Left renal pelvis (tissue), 4 donors: ENCODE results near the gene TMEM163. TPM values are rescaled to one million over a fixed set of nuclear protein-coding genes. Genes with fewer than 3 reads are reported as not detected.
"Not testable (repeated sequence)": the region's sequence is repeated elsewhere in the genome, so short reads cannot be mapped to it uniquely, and the experiment has no call there.

Experiments
- DNase-seq, 4 donors: peaks; one replicate each; pipeline ENCODE4 v3.0.0-alpha.2; 2013; ENCODE audit warnings: low read depth in 4 of 4, low spot score in 3 of 4
- polyA plus RNA-seq, 4 donors: library from polyadenylated mRNA; unstranded; fragments of 120-200 nt; gene quantifications; one replicate each; pipeline ENCODE4 v1.2.1, GENCODE V29; 2013; ENCODE audit not compliant: insufficient read length in 4 of 4

Gene TMEM163
- polyA plus RNA-seq, 4 donors: 1.2 to 2.9 (median 2.0) TPM

DNA sequence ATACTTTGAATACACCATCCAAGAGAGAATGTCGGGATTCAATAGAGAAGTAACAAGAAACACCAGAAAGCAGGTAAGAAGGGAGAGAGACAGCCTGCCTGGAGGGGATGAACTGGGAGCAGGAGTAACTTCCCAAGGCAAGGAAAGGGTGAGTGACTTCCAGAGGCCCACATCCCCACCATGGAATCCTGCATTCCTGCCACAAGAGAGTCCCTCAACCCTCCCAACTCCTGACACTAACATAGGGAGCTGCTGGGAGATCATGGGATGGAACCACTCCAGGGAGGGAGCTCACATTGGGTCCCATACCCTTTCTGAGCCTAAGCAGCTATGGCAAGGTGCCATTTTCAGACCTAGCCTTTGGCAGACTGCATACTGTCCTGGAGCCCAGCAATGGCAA lies 5.5 kb upstream of the TMEM163 start:
- no peak for DNase-seq

DNA sequence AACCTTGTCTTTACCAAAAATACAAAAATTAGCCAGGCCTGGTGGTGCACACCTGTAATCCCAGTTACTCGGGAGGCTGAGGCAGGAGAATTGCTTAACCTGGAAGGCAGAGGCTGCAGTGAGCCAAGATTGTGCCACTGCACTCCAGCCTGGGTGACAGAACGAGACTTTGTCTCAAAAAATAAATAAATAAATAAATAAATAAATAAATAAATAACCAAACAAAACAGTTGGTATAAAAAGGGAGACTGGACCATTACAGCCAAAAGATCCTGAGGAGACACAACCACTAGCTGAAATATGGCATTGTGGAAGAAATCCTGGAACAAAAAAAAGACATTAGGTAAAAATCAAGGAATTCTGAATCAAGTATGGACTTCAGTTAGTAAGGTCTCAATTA lies 4.9 kb upstream of the TMEM163 start:
- DNase-seq: not testable (repeated sequence)

DNA sequence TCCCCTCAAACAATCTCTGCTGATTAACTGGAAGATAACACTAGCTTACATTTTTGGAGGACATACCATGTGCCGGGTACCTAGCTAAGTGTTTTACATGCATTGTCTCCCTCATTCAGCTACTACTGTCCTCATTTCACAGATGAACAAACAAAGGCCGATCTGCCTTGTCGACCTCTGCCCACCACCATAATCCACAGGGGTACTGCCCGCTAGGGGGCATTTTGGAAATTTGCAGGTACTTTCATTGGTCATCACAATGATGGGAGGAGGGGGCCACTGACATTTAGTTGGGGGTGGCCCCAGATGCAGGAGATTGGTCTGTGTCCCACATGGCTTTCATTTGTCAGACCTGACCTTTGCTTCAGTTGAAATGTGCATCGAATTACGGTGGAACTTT lies 3.9 kb upstream of the TMEM163 start:
- DNase-seq: no peak

DNA sequence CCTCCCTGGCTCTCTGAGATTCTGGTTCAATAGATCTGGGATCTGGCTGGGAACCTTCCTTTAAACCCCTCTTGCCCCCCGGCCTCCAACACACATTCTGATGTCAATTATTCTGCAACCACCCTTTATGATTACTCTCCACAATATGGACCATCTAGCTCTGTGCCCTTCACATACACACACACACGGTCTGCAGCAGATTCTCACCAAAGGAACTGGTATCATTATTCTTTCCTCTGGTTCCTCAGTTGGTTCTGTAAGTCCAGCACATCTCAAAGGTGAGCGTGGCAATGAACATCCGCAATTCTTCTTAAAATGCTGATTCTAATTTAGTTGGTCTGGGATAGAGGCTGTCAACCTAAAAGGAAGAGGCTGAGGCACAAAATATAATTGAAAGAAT lies 2.8 kb upstream of the TMEM163 start:
- DNase-seq: no peak

DNA sequence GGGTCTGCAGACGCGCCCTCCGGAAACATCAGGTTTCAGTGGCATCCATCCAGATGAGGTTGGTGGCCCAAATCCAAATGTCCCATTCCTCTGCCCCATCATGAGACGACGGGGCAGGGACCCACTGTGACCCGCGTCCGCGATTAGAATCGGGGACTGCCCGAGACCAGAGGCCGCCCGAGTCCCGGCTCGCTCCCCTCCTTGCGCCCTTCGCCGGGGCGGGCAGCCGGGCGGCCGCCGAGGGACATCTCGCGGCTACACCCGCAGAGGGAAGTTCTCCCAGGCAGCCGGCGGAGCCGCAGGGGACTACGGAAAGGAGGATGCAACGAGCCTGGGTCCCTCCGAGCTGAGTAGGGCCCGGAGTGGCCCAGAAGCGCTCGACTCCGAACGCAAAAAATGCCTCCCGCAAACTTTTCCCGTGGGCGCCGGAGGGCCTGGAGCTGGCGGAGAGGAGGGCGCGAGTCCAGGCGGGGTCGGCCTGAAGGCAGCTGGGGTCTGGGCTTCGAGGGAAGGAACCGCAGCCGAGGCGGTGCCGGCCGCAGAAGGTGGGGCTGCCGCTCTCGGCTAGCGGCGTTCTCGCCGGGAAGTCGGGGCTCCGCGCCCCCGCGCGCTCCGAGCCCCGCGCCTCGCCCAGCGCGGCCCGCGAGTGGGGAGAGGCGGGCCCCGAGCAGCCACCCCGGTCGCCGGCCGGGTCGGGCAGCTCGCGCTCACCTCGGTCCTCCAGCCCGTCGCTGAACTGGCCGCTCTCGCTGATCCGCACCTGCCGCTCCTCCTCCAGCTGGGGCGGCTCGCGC lies 580 bp downstream of the TMEM163 start:
- DNase-seq: peak in 1 of 4 donors; percentile 10

GRCh38 chr2:134717286-134718022 lies 1.3 kb downstream of the TMEM163 start:
- peak in 1 of 4 donors; percentile 5 for DNase-seq

- DNase-seq: no peak
These were observed 2.0 kb downstream of the TMEM163 start for GRCh38 chr2:134716721-134717243.

GRCh38 chr2:134715932-134716643 lies 2.7 kb downstream of the TMEM163 start:
- no peak for DNase-seq

DNA sequence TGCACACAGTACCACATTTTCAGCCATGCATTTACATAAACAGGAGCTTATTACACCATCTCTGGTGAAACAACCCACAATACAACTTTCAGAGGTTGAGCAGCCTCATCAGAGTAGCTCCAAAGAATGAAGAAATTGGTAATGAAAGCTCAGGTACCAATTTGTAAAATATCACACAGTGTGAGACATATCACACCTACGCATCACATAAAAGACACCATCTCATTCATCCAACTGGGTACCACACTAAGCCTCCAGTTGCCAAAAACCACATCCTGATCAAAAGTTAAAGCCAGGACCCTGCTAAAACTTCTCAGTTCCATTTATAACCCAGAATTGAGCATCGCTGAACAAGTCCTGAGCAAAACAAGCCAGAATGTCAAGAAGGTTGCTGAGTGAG lies 4.6 kb downstream of the TMEM163 start:
- DNase-seq: no peak

DNA sequence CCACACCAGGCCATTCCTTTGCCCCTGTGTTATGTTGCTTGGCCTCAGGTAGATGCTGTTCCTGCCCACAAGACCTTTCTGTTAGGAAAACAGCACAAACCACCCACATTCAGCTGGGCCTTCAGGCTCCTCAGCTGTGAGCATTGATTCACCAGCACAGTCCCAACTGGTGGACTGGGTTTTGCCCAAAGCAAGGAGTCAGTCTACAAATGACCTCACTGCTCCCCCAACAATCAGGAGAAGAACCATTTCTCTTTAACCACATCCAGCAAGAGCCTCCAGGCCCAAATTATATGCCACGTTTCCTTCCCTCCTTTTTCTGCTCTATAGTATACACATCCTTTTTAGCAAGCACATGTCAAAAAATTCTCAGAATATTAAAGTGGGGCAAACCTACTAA lies 5.2 kb downstream of the TMEM163 start:
- DNase-seq: no peak

DNA sequence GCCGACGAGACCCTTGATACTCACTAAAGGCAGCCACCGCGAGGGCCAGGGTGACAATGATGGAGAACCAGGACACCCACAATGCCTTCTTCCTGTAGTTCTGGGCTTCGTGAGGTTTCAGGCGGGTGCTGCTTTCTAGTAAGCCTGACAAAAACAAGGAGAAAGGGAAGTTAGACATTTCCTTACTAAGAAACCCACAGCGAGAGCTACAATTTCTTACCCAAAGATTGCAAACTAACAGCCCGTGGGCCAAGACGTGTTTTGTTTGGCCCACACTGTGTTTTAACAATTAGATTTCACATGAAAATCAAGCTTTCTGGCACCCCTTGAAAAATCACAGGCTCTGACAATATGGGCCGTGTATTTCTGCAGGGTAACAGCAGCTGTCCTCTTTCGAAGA lies 5.6 kb downstream of the TMEM163 start:
- DNase-seq: no peak

DNA sequence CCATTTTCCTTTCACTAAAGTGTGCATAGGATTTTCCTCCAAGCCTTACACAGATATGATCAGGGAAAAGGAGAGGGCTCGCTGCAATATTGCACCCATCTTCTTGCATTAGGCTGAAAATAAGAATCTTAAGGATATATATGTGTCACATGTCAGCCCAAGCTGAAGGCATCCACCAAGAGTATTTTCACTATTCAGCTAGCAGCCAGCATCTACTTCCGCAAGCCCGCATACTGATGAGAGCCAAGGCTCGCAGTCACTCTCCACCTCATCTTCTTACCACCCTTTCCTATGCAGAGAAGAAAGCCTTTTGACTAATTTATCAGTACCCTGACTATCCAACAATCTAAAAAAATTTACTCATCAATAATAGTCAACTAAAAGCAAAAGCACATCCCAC lies 6.1 kb downstream of the TMEM163 start:
- DNase-seq: no peak

- DNase-seq: no peak
These were observed 6.5 kb downstream of the TMEM163 start for GRCh38 chr2:134712299-134712698.

GRCh38 chr2:134711692-134712091 lies 7.1 kb downstream of the TMEM163 start:
- DNase-seq: no peak

DNA sequence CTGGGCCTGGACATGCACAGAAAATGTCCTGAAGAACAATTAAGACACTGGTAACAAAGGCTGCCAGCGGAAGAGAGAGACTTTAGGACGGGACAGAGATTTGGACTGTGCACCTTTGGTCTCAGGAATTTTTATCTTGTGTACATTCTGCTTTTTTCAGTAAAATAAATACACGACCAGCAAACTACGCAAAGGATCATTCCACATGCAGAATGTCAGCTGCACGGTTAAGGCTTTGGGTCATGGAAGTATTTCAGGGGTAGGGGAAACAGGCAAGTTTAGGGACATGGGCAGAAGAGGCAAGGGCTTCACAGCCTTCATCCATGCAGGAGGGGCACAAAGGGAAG lies 11.5 kb downstream of the TMEM163 start:
- DNase-seq: no peak

DNA sequence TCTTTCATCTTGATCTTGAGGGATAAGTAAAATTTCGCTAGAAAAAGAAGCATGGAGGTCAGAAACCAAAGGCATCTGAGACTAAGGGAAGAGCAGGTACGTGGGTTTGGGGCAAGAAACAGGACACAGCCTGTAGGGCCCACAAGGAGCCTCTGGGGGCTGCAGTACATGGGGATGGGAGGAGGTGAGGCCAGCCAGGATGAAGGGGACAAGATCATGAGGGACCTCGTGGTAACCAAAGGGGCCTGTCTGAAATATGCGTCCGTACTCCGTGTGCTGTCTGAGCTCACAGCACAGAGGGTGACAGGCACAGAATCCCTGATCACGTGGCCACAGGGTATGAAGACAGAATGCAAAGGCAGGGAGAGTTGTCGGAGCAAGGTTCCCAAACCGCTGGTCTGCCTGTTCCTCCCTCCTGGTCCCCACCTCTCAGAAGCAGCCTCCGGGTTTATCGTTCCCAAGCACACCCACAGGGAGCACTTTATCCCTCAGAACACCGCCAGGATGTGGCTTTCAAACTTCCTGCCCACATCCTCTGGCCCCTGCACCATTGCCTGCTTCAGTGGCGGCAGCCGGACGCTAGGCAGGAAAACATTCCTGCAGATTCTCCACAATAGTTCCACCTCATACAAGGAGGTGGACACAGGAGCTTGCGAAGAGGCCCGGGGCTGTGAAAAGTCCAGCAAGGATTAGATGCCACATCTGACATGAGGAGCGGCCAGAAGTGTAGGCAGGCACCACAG lies 12.0 kb downstream of the TMEM163 start:
- DNase-seq: no peak

- no peak for DNase-seq
These were observed 12.8 kb downstream of the TMEM163 start for GRCh38 chr2:134705861-134706586.

GRCh38 chr2:134704173-134704572 lies 14.6 kb downstream of the TMEM163 start:
- DNase-seq: no peak

DNA sequence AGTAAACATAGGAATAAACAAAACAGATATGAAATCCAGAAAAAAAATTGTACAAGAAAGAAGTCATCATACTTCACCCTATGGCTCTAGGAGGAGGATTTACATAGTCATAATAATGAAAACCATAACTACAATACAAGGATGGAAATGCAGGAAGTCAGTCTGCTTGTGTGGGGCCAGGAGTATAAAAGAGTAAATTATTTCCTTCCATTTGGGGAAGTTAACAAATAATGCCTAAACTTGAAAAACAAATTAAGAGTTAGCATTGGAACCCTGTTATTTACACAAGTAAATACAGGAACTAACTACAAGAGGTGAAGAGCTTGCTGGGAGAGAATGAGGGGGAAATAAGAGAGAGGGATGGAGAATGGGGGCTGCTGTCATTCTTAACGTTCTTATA lies 15.4 kb downstream of the TMEM163 start:
- DNase-seq: no peak

DNA sequence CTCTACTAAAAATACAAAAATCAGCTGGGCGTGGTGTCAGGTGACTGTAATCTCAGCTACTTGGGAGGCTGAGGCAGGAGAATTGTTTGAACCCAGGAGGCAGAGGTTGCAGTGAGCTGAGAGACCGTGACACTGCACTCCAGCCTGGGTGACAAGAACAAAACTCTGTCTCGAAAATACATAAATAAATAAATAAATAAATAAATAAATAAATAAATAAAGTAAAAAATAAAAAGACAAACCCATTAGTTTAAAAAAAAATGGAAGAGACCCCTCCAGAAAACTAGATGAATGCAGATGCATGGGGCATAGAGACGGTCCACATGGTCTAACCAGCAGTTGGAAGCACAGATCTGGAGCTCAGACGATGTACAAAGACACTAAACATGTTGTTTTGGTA lies 18.1 kb downstream of the TMEM163 start:
- no peak for DNase-seq
